ENCODE data around the gene CARD16. TPM values are rescaled to one million over a fixed set of nuclear protein-coding genes. Genes with fewer than 3 reads are reported as not detected.

Gene CARD16
- polyA plus RNA-seq, 1 experiment: 0.87 TPM

DNA sequence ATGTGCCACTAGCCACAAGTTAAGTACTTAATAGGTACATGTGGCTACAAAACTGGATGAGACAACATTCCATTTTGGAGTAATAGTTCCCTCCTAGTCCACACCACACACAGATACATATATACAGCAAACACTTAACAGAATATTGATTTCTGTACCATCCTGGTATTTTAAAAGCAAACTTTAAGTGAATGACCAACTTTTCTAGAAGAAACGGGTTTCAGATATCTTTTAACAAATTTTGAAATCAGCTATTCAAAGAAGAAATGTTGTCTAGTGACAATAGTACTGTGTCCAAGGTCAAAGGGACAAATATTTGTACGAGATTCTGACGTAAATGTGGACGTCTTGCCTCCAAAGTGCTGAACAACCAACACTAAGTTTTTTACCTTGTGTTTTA lies 12.3 kb upstream of the CARD16 start:
- POLR2A ChIA-PET: no interaction called here
- H3K27me3 ChIP-seq (ENCODE audit: control insufficient read depth, insufficient read depth, low read length): no peaks in the 10 kb centered on the region
- CTCF ChIA-PET: no interaction called here
- TF ChIP-seq CTCF (IDR thresholded peaks at IDR 0.05; ENCODE audit: insufficient read depth, low read depth, low read length): no peak
- no peak for DNase-seq (ENCODE audit: low read depth)
- no peak overlapping the region for H3K4me3 ChIP-seq (ENCODE audit: low read depth, low read length)
- H3K36me3 ChIP-seq (ENCODE audit: control insufficient read depth, insufficient read depth, low read length): no peaks in the 10 kb centered on the region

DNA sequence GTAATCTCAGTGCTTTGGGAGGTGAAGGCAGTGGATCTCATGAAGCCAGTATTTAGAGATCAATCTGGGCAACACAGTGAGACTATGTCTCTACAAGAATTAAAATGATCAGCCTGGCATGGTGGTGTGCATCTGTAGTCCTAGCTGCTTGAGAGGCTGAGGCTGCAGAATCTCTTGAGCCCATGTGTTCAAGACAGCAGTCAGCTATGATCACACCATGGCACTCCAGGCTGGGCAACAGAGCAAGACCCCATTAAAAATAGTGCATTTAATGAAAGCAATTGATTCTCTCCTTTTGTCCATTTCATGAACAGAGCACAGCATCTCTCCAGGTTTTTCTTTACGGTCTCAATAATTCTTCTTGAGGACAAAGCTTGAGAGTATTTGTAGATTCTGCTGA lies 11.3 kb upstream of the CARD16 start:
- H3K36me3 ChIP-seq (ENCODE audit: control insufficient read depth, insufficient read depth, low read length): no peaks in the 10 kb centered on the region
- no peak for TF ChIP-seq CTCF (IDR thresholded peaks at IDR 0.05; ENCODE audit: insufficient read depth, low read depth, low read length)
- no peak overlapping the region for H3K4me3 ChIP-seq (ENCODE audit: low read depth, low read length)
- DNase-seq (ENCODE audit: low read depth): no peak
- CTCF ChIA-PET: no interaction called here
- POLR2A ChIA-PET: no interaction called here
- H3K27me3 ChIP-seq (ENCODE audit: control insufficient read depth, insufficient read depth, low read length): no peaks in the 10 kb centered on the region

DNA sequence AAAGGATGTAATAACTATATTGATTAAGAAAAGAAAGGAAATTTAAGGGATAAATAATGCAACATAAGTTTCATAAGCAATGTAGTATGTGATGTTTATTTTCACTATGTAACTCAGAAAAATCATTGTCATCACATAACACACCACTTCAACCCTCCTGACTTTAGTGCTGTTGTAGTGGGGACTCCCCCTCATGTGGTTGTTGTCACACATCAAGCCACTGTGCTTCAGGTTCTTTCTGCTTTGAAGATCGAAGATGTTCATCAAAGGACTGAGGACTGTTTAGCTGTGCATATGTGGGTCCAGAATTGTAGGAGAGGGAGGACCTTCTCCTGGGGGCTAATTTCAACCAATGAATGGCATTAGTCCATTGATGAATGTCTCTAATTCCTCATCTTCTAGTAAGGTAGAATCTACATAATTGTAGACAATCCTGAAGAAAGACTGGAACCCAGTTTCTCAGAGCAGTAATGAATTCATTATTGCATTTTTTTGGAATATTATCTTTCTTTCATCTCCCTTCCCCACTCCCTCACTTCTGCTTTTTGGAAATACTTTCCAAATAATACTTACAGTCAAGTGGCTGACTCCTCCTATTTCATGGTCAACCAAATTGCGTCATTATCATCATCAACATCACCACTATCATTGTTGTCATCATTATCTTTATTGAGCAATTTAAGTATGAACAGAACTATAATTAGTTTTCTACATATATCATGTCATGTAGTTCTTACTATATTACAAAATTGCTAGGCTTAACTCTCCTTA lies 9.8 kb upstream of the CARD16 start:
- H3K27me3 ChIP-seq (ENCODE audit: control insufficient read depth, insufficient read depth, low read length): no peaks in the 10 kb centered on the region
- ChIA-PET POLR2A (no interaction called here), CTCF (interaction anchor here (0.6 kb wide), 1 partner anchor 95 kb away, joined by 3 read pairs; no protein-coding TSS in a partner anchor)
- no peak for DNase-seq (ENCODE audit: low read depth)
- H3K36me3 ChIP-seq (ENCODE audit: control insufficient read depth, insufficient read depth, low read length): no peaks in the 10 kb centered on the region
- H3K4me3 ChIP-seq (ENCODE audit: low read depth, low read length): no peak overlapping the region
- no peak for TF ChIP-seq CTCF (IDR thresholded peaks at IDR 0.05; ENCODE audit: insufficient read depth, low read depth, low read length)

- no peak for DNase-seq (ENCODE audit: low read depth)
- Histone ChIP-seq H3K36me3 (ENCODE audit: control insufficient read depth, insufficient read depth, low read length) (no peaks in the 10 kb centered on the region), H3K4me3 (ENCODE audit: low read depth, low read length) (no peak overlapping the region), H3K27me3 (ENCODE audit: control insufficient read depth, insufficient read depth, low read length) (no peaks in the 10 kb centered on the region)
- POLR2A ChIA-PET: no interaction called here
- CTCF ChIA-PET: no interaction called here
- no peak for TF ChIP-seq CTCF (IDR thresholded peaks at IDR 0.05; ENCODE audit: insufficient read depth, low read depth, low read length)
Observed at GRCh38 chr11:105052487-105052886, 7.4 kb upstream of the CARD16 start.

GRCh38 chr11:105051559-105051958 lies 6.4 kb upstream of the CARD16 start:
- CTCF ChIA-PET: no interaction called here
- no peaks in the 10 kb centered on the region for H3K36me3 ChIP-seq (ENCODE audit: control insufficient read depth, insufficient read depth, low read length)
- POLR2A ChIA-PET: interaction anchor here (0.6 kb wide), 1 partner anchor 83 kb away, joined by 4 read pairs; the partner anchor contains the start of gene CASP4
- no peak for DNase-seq (ENCODE audit: low read depth)
- H3K4me3 ChIP-seq (ENCODE audit: low read depth, low read length): no peak overlapping the region
- H3K27me3 ChIP-seq (ENCODE audit: control insufficient read depth, insufficient read depth, low read length): no peaks in the 10 kb centered on the region
- TF ChIP-seq CTCF (IDR thresholded peaks at IDR 0.05; ENCODE audit: insufficient read depth, low read depth, low read length): no peak
